GM20000 (cell line): Measurements from ENCODE around the gene POTEJ.
"Not testable (repeated sequence)": the region's sequence is repeated elsewhere in the genome, so short reads cannot be mapped to it uniquely, and the experiment has no call there.

Experiments
- DNase-seq: peaks from one replicate; pipeline ENCODE4 v3.0.0; 2012; ENCODE audit warnings: low spot score

The POTEJ gene

GRCh38 chr2:130611140-130611539, at the start of gene POTEJ:
TSS of gene POTEJ (plus strand) at chr2:130611440. CDS start at chr2:130611533, 93 bp downstream.
- not testable (repeated sequence) for DNase-seq

GRCh38 chr2:130566165-130566564, 45.1 kb upstream of the POTEJ start:
- not testable (repeated sequence) for DNase-seq

GRCh38 chr2:130571929-130572328, 39.3 kb upstream of the POTEJ start:
- not testable (repeated sequence) for DNase-seq

- DNase-seq = not testable (repeated sequence)
Measured at GRCh38 chr2:130574230-130574629, 37.0 kb upstream of the POTEJ start.

- not testable (repeated sequence) for DNase-seq
Measured at GRCh38 chr2:130576209-130576784, 34.9 kb upstream of the POTEJ start.

- not testable (repeated sequence) for DNase-seq
Measured at GRCh38 chr2:130577559-130577958, 33.7 kb upstream of the POTEJ start.

- not testable (repeated sequence) for DNase-seq
Measured at GRCh38 chr2:130579121-130579520, 32.1 kb upstream of the POTEJ start.

- not testable (repeated sequence) for DNase-seq
Measured at GRCh38 chr2:130581491-130581890, 29.7 kb upstream of the POTEJ start.

- DNase-seq = not testable (repeated sequence)
Measured at GRCh38 chr2:130582970-130583369, 28.3 kb upstream of the POTEJ start.

- not testable (repeated sequence) for DNase-seq
Measured at GRCh38 chr2:130583582-130583981, 27.7 kb upstream of the POTEJ start.

GRCh38 chr2:130584726-130585125, 26.5 kb upstream of the POTEJ start:
- not testable (repeated sequence) for DNase-seq

- DNase-seq = not testable (repeated sequence)
Measured at GRCh38 chr2:130588688-130589458, 22.4 kb upstream of the POTEJ start.

- not testable (repeated sequence) for DNase-seq
Measured at GRCh38 chr2:130590170-130590841, 20.9 kb upstream of the POTEJ start.

GRCh38 chr2:130590842-130591359, 20.3 kb upstream of the POTEJ start:
- not testable (repeated sequence) for DNase-seq

GRCh38 chr2:130592791-130593414, 18.3 kb upstream of the POTEJ start:
- not testable (repeated sequence) for DNase-seq

GRCh38 chr2:130594011-130594410, 17.2 kb upstream of the POTEJ start:
- not testable (repeated sequence) for DNase-seq

GRCh38 chr2:130596757-130597156, 14.5 kb upstream of the POTEJ start:
- not testable (repeated sequence) for DNase-seq

GRCh38 chr2:130597994-130598393, 13.2 kb upstream of the POTEJ start:
- DNase-seq = not testable (repeated sequence)

- DNase-seq = not testable (repeated sequence)
Measured at GRCh38 chr2:130598463-130598862, 12.8 kb upstream of the POTEJ start.

- not testable (repeated sequence) for DNase-seq
Measured at GRCh38 chr2:130599393-130599792, 11.8 kb upstream of the POTEJ start, which contains the start of gene CFC1. TSS of gene CFC1 (minus strand) at chr2:130599575. CDS start at chr2:130599287, 288 bp downstream.

GRCh38 chr2:130599926-130600325, 11.3 kb upstream of the POTEJ start:
- DNase-seq = not testable (repeated sequence)
